Neural crest cell (in vitro differentiated cells): Measurements from ENCODE around the gene THEM5. TPM values are rescaled to one million over a fixed set of nuclear protein-coding genes. Genes with fewer than 3 reads are reported as not detected.

ENCODE experiments used
- DNase-seq: peaks from one replicate; pipeline ENCODE4 v3.0.0; 2021; ENCODE audit warnings: low read depth, mixed read lengths, low spot score
- H3K27ac Mint-ChIP-seq: one replicate; pipeline ENCODE4 v1.8.0; 2021; ENCODE audit warnings: mild to moderate bottlenecking, mixed read lengths; ENCODE audit not compliant: unreplicated experiment
- H3K27me3 Mint-ChIP-seq: 2 replicates; pipeline ENCODE4 v1.8.0; 2021; ENCODE audit warnings: low read depth, mild to moderate bottlenecking, mixed read lengths
- H3K36me3 Mint-ChIP-seq: 2 replicates; pipeline ENCODE4 v1.8.0; 2021; ENCODE audit warnings: low read depth, mild to moderate bottlenecking, mixed read lengths
- H3K4me1 Mint-ChIP-seq: 2 replicates; pipeline ENCODE4 v1.8.0; 2021; ENCODE audit warnings: mixed read lengths
- H3K4me3 Mint-ChIP-seq: one replicate; pipeline ENCODE4 v1.8.0; 2021; ENCODE audit warnings: mild to moderate bottlenecking, mixed read lengths
- H3K9me3 Mint-ChIP-seq: 2 replicates; pipeline ENCODE4 v1.8.0; 2021; ENCODE audit warnings: mixed read lengths
- total RNA-seq: library from RNA; stranded (reverse); gene quantifications from 2 replicates; pipeline ENCODE4 v1.2.1, GENCODE V29; 2021
- TF ChIP-seq, protein P1 (sequence below): fragments of 200-600 bp; sonication (generic); conservative IDR thresholded peaks from 2 replicates; pipeline ENCODE4 v1.5.0; 2021; ENCODE audit warnings: antibody characterized with exemption, mild to moderate bottlenecking

THEM5 gene
- total RNA-seq, 1 donor from 2014 or later = not detected

DNA sequence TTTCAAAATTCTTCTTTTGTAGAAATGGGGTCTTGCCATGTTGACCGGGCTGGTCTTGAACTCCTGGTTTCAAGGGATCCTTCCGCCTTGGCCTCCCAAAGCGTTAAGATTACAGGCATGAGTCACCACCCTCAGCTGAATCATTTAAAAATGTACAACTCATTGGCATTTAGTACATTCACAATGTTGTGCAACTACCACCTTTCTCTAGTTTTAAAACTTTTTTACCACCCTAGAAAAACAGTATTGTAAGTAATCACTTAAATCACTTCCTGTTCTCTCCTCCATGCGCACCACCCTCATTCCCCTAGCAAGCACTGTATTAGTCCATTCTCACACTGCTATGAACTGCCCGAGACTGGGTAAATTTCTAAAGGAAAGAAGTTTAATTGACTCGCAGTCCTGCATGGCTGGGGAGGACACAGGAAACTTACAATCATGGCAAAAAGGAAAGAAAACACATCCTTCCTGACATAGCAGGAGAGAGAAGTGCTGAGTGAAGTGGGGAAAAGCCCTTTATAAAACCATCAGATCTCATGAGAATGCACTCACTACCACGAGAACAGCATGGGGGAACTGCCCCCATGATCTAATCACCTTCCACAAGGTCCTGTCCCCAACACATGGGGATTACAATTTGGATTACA, 14.4 kb upstream of the THEM5 start:
- Mint-ChIP-seq H3K9me3 (no peaks in the 10 kb centered on the region), H3K27ac (no peak overlapping the region), H3K36me3 (no peaks in the 10 kb centered on the region), H3K4me3 (no peak overlapping the region), H3K27me3 (peaks cover 3% of the 10 kb centered on the region), H3K4me1 (no peaks in the 10 kb centered on the region)
- no peak for DNase-seq
- TF ChIP-seq, protein P1, sequence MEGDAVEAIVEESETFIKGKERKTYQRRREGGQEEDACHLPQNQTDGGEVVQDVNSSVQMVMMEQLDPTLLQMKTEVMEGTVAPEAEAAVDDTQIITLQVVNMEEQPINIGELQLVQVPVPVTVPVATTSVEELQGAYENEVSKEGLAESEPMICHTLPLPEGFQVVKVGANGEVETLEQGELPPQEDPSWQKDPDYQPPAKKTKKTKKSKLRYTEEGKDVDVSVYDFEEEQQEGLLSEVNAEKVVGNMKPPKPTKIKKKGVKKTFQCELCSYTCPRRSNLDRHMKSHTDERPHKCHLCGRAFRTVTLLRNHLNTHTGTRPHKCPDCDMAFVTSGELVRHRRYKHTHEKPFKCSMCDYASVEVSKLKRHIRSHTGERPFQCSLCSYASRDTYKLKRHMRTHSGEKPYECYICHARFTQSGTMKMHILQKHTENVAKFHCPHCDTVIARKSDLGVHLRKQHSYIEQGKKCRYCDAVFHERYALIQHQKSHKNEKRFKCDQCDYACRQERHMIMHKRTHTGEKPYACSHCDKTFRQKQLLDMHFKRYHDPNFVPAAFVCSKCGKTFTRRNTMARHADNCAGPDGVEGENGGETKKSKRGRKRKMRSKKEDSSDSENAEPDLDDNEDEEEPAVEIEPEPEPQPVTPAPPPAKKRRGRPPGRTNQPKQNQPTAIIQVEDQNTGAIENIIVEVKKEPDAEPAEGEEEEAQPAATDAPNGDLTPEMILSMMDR = no peak

DNA sequence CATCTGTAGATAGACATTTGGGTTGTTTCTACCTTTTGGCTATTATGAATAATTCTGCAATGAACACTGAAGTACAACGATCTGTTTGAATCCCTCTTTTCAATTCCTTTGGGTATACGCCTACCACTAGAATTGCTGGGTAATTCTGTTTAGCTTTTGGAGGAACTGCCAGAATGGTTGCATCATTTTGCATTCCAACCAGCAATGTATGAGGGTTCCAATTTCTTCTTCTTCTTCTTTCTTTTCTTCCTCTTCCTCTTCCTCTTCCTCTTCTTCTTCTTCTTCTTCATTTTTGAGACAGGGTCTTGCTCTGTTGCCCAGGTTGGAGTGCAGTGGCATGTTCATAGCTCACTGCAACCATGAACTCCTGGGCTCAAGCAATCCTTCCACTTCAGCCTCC, 13.8 kb upstream of the THEM5 start:
- no peaks in the 10 kb centered on the region for H3K9me3 Mint-ChIP-seq
- H3K27me3 Mint-ChIP-seq = peaks cover 6% of the 10 kb centered on the region
- H3K36me3 Mint-ChIP-seq = no peaks in the 10 kb centered on the region
- H3K27ac Mint-ChIP-seq = no peak overlapping the region
- DNase-seq = no peak
- TF ChIP-seq, protein P1 = no peak
- H3K4me3 Mint-ChIP-seq = no peak overlapping the region
- H3K4me1 Mint-ChIP-seq = no peaks in the 10 kb centered on the region

DNA sequence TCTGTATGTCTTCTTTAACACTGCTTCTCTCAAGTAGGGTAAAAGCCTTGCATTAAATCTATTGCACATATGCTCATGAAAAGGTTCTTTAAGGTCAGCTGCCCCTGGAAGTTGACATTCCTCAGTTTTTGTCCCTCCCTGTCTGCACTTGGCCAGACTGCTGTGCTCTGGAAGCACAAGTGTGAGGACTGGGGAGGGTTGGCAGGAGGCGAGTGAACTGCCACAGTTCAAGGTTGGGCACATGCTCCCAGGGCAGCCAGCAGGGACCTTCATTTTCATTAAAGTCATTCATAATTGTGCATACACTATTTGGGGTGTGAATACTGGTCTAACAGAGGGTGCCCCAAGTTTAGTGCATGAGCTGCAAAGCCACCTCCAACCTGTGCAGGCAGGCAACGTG, 10.9 kb upstream of the THEM5 start:
- TF ChIP-seq, protein P1 = no peak
- H3K4me3 Mint-ChIP-seq = no peak overlapping the region
- H3K27me3 Mint-ChIP-seq = peaks cover 6% of the 10 kb centered on the region
- H3K36me3 Mint-ChIP-seq = no peaks in the 10 kb centered on the region
- H3K4me1 Mint-ChIP-seq = peaks cover 11% of the 10 kb centered on the region
- DNase-seq = no peak
- H3K9me3 Mint-ChIP-seq = no peaks in the 10 kb centered on the region
- peak overlapping the region; percentile 57 for H3K27ac Mint-ChIP-seq

DNA sequence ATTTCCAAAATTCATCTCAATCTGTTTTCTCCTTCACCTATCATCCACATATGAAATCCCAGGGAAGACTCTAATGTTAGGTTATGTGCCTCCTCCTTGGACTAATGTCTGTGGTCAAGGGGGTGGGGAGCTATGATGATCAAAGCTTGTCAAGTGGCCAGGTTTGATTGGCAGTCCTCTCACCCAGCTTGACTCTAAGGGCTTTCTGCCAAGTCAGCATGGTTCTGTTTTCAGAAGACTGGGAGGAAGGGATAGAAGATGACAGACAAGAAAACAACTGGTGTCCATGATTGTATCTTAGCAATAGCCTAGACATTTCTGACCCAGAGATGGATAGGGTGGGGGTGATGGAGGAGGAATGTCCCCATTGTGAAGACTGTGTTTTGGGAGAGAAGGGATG, 9.1 kb upstream of the THEM5 start:
- Mint-ChIP-seq H3K27me3 (peaks cover 6% of the 10 kb centered on the region), H3K4me1 (peaks cover 11% of the 10 kb centered on the region), H3K4me3 (no peak overlapping the region), H3K9me3 (no peaks in the 10 kb centered on the region), H3K27ac (no peak overlapping the region), H3K36me3 (no peaks in the 10 kb centered on the region)
- DNase-seq = no peak
- TF ChIP-seq, protein P1 = no peak

DNA sequence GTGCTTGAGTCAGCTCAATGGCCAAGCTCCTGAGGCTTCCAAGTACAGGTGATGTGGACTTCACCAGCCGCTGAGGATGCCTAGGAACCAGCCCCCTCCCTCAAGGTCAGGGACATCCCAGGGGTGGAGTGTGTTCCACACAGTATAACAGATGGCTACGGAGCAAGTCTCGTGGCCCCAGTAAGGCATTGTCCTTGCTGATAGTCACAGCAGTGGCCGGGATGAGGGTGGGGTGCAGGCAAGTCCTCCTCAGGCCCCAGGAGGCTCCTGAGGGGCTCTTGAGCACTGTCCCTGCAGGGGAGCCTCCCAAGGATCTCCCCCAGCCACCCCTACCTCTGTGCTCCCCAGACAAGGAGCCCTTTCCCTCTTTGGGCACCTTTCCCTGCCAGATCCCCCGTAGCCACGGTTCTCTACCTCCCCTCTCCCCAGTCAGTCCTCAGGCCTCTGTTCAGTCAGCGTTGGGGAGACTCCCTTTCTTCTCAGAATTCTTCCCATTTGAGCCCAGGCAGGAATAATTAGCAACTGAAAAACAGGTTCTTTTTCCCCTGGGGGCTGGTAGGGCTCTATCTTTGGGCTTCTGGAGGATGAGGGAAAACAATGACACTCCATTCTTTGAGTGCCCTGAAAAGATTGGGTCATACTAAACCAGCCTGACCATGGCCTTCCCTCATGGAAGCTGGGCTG, 7.1 kb upstream of the THEM5 start:
- no peak for DNase-seq
- H3K27me3 Mint-ChIP-seq = peaks cover 4% of the 10 kb centered on the region

More for the DNA sequence above, 7.1 kb upstream of the THEM5 start:
- Mint-ChIP-seq H3K27ac (no peak overlapping the region), H3K9me3 (no peaks in the 10 kb centered on the region), H3K4me3 (no peak overlapping the region), H3K36me3 (no peaks in the 10 kb centered on the region), H3K4me1 (peaks cover 17% of the 10 kb centered on the region)
- TF ChIP-seq, protein P1 = no peak
